GM23248 (cell line): ENCODE measurements around the gene MINDY3.

Source experiments
- EZH2 ChIP-seq: fragments of 200-600 bp; sonication (generic); IDR thresholded peaks from 2 replicates; pipeline ENCODE4 v1.6.1; 2018; ENCODE audit warnings: antibody characterized with exemption, mild to moderate bottlenecking; ENCODE audit not compliant: insufficient read depth, poor library complexity, severe bottlenecking
- EZH2phosphoT487 ChIP-seq: fragments of 200-600 bp; sonication (generic); IDR thresholded peaks from 2 replicates; pipeline ENCODE4 v1.6.1; 2018; ENCODE audit warnings: antibody characterized with exemption, moderate library complexity, mild to moderate bottlenecking, low read depth; ENCODE audit not compliant: insufficient read depth

DNA sequence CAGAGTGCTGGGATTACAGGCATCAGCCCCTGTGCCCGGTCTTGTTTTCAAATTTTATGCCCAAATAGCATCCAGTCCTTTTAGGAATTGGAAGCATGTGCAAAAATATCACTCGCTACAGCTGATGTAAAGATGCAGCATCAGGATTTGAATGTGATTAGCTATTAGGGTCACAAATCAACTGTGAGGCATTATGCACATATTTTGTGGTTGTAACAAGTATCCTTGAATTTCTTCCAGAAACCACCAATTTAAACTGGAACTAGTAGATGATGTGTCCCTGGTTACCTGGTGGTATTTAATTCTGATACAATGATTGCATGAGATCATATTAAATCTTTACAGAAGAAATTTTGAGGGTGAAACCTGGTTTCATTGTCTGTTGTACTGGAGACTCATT lies 99.6 kb downstream of the MINDY3 start:
- TF ChIP-seq EZH2: no peak
- TF ChIP-seq EZH2phosphoT487: no peak
